ENCODE data around the gene LDLRAP1. TPM values are rescaled to one million over a fixed set of nuclear protein-coding genes. Genes with fewer than 3 reads are reported as not detected.
A peak's percentile ranks its signal among the peaks of the same experiment; 100 is the strongest.
"Not testable (repeated sequence)": the region's sequence is repeated elsewhere in the genome, so short reads cannot be mapped to it uniquely, and the experiment has no call there.

LDLRAP1 gene
- total RNA-seq, 1 donor from 2014 or later: 6.1 TPM

DNA sequence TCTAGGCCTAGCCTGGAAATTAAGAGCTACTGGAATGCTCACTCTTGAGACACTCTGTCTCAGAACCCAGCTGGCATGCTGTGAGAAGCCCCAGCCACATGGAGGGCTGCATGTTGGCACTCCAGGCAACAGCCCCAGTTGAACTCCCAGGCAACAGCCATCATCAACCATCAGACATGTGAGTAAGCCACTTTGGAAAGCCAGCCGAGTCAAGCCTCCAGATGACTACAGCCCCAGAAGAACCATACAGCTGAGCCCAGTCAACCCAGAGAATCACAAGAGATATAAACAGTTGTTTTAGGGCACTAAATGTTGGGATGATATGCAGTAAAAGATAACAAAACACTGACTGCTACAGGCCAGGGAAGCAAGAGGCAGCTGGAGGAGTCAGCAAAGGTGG, 55.5 kb downstream of the LDLRAP1 start:
- H3K4me3 ChIP-seq (ENCODE audit: low read depth, low read length): no peak overlapping the region
- no peak for DNase-seq (ENCODE audit: low read depth)
- TF ChIP-seq, protein P1, sequence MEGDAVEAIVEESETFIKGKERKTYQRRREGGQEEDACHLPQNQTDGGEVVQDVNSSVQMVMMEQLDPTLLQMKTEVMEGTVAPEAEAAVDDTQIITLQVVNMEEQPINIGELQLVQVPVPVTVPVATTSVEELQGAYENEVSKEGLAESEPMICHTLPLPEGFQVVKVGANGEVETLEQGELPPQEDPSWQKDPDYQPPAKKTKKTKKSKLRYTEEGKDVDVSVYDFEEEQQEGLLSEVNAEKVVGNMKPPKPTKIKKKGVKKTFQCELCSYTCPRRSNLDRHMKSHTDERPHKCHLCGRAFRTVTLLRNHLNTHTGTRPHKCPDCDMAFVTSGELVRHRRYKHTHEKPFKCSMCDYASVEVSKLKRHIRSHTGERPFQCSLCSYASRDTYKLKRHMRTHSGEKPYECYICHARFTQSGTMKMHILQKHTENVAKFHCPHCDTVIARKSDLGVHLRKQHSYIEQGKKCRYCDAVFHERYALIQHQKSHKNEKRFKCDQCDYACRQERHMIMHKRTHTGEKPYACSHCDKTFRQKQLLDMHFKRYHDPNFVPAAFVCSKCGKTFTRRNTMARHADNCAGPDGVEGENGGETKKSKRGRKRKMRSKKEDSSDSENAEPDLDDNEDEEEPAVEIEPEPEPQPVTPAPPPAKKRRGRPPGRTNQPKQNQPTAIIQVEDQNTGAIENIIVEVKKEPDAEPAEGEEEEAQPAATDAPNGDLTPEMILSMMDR (conservative IDR thresholded peaks at IDR 0.05; ENCODE audit: low read depth, low read length): no peak

DNA sequence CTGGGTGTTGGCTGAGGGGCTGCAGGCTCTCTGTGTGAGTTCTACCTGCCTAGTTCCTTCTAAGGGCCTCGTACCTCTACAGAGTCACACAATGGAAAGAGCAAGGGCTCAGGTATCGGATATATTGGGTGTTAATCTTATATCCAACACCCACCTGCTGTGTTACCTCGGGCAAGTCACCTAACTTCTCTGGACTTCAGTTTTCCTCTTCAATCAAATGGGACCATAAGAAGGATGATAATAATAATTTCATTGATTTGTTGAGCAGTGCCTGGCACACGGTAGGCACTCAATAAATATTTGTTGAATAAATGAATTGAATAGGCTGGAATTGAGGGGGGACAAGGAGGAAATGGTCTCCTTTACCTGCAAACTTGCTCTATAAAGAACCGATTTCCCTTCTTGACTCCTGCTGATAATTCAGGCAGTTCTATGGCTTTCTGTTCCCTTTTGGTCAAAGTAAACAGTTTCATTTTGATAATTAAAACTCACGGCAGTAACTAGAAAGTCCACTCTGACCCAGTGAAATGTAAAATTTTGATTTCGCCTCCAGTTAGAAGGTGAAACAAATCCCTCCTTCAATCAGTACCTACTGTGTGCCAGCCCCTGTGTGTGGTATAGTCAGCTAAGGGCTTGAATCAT, 56.7 kb downstream of the LDLRAP1 start:
- DNase-seq (ENCODE audit: low read depth): no peak
- TF ChIP-seq, protein P1 (conservative IDR thresholded peaks at IDR 0.05; ENCODE audit: low read depth, low read length): no peak
- H3K4me3 ChIP-seq (ENCODE audit: low read depth, low read length): no peak overlapping the region

DNA sequence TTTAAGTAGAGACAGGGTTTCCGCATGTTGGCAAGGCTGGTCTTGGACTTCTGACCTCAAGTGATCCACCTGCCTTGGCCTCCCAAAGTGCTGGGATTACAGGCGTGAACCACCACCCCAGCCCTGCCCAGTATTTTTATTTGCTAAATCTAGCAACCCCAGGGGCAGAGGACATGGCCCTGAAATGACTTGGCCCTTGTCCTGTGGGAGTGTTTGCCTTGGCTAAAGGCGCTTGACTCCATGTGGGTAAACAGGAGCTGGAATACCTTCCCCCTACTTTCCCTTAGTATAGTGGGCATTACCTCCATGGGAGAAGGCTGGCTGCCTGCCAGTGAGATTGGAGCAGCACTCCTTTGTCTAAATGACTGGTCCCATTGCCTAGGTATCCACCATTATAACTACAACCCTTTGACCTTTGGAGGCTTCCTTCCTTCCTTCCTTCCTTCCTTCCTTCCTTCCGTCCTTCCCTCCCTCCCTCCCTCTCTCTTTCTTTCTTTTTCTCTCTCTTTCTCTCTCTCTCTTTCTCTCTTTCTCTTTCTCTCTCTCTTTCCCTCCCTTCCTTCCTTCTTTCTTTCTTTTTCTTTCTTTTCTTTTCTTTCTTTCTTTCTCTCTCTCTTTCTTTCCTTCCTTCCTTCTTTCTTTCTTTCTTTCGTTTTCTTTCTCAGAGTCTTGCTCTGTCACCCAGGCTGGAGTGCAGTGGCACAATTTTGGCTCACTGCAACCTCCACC, 57.7 kb downstream of the LDLRAP1 start:
- not testable (repeated sequence) for H3K4me3 ChIP-seq (ENCODE audit: low read depth, low read length)

DNA sequence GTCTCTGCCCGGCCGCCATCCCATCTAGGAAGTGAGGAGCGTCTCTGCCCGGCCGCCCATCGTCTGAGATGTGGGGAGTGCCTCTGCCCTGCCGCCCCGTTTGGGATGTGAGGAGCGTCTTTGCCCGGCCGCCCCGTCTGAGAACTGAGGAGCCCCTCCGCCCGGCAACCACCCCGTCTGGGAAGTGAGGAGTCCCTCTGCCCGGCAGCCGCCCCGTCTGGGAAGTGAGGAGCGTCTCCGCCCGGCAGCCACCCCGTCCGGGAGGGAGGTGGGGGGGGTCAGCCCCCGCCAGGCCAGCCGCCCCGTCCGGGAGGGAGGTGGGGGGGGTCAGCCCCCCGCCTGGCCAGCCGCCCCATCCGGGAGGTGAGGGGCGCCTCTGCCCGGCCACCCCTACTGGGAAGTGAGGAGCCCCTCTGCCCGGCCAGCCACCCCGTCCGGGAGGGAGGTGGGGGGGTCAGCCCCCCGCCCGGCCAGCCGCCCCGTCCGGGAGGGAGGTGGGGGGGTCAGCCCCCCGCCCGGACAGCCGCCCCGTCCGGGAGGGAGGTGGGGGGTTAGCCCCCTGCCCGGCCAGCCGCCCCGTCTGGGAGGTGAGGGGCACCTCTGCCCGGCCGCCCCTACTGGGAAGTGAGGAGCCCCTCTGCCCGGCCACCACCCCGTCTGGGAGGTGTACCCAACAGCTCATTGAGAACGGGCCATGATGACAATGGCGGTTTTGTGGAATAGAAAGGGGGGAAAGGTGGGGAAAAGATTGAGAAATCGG, 60.6 kb downstream of the LDLRAP1 start:
- not testable (repeated sequence) for H3K4me3 ChIP-seq (ENCODE audit: low read depth, low read length); DNase-seq (ENCODE audit: low read depth)

More for the DNA sequence above, 57.7 kb downstream of the LDLRAP1 start:
- not testable (repeated sequence) for DNase-seq (ENCODE audit: low read depth)

DNA sequence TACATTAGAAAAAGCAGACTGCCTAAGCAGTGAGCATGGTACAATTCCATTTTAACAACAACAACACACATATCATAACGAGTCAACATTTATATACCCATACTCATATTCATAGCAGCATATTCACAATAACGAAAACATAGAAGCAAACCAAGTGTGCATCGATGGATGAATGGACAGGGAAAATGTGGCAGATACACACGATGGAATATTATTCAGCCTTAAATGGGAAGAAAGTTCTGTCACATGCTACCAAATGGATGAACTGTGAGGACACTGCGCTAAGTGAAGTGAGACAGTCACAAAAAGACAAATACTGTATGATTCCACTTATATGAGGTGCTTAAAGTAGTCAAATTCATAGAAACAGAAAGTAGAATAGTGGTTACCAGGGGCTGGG, 63.7 kb downstream of the LDLRAP1 start:
- TF ChIP-seq, protein P1 (conservative IDR thresholded peaks at IDR 0.05; ENCODE audit: low read depth, low read length): no peak
- DNase-seq (ENCODE audit: low read depth): no peak
- no peak overlapping the region for H3K4me3 ChIP-seq (ENCODE audit: low read depth, low read length)

DNA sequence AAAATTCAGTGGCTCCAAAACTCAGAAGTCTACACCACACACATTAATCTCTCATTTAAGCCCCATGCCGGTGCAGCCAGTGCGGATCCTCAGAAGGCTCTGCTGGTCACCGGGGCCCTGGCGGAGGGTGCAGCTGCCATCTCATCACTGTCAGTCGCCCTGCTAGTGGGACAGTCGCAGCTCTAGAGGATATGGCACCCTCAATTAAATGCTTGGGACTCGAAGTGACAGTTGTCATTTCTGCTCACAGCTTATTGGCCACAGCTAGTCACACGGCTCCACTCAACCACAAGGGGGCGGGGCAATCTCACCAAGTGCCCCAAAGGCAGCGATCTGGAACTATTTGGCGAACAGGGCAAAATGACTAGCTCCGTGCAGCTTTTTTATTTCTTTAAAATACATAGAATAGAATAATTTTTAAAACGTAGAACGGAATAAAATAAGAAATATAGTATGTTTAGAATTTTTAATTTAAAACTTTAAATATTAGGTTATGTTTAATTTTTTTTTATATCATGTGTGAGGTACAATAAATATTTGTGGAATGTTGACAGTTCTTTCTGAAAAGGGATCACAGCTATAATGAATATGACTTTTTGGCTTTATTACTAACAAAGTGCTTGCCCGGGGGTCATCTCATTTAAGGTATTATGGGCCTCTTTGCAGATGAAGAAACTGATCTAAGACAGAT, 65.2 kb downstream of the LDLRAP1 start:
- peak; percentile 3 for DNase-seq (ENCODE audit: low read depth)
- H3K4me3 ChIP-seq (ENCODE audit: low read depth, low read length): peak overlapping the region; percentile 31
- TF ChIP-seq, protein P1 (conservative IDR thresholded peaks at IDR 0.05; ENCODE audit: low read depth, low read length): peak; percentile 58

DNA sequence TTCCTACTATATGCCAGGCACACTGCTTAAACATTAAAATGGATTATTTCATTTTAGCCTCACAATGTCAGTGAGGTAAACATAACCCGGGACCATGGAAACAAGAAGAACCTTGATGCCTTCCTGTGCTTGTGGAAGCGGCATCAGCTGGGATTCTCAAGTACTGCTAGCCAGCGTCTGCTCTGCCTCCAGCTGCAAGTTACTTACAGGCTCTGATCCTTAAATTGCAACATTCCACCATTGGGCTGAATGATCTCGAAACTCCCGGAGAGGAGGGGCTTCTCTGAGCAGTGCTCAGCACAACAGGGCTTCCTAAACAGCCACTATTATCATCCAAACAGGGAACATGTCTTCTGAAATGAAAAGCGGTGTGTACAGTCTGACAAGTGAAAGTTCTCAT, 66.5 kb downstream of the LDLRAP1 start:
- TF ChIP-seq, protein P1 (conservative IDR thresholded peaks at IDR 0.05; ENCODE audit: low read depth, low read length): no peak
- no peak overlapping the region for H3K4me3 ChIP-seq (ENCODE audit: low read depth, low read length)
- DNase-seq (ENCODE audit: low read depth): no peak

Measured in epithelial cell of proximal tubule (primary cell).